Ovary (tissue), 9 donors: ENCODE results near the gene APBB2. TPM values are rescaled to one million over a fixed set of nuclear protein-coding genes. Genes with fewer than 3 reads are reported as not detected.

Experiments used
- DNase-seq, 5 donors: peaks; one replicate each; pipeline ENCODE4 v3.0.0-alpha.2; 2019 to 2020
- H3K27ac ChIP-seq, 2 donors: fragments of 200-600 bp; one replicate each; pipeline versions ENCODE4 v1.5.1 to v1.8.0; 2019 to 2022
- H3K27me3 ChIP-seq: fragments of 200-600 bp; one replicate; pipeline ENCODE4 v1.8.0; 2022
- H3K36me3 ChIP-seq: fragments of 200-600 bp; sonication (generic); one replicate; pipeline ENCODE4 v1.5.1; 2019
- H3K4me1 ChIP-seq: one replicate; pipeline ENCODE4 v1.8.1; 2013; ENCODE audit warnings: mild to moderate bottlenecking, moderate library complexity; ENCODE audit not compliant: insufficient read depth
- H3K4me3 ChIP-seq: fragments of 200-600 bp; sonication (generic); one replicate; pipeline ENCODE4 v1.5.1; 2017
- H3K9me3 ChIP-seq, 2 donors: fragments of 200-600 bp in 1 of 2; sonication (generic) in 1 of 2; one replicate each; pipeline versions ENCODE4 v1.5.1 to v1.8.1; 2013 to 2019; ENCODE audit warnings: mild to moderate bottlenecking in 1 of 2, moderate library complexity in 1 of 2
- EP300 ChIP-seq: sonication (generic); formaldehyde crosslinking; IDR thresholded peaks from one replicate; pipeline ENCODE4 v1.6.1; 2017; ENCODE audit warnings: antibody characterized with exemption
- POLR2A ChIP-seq: fragments of 450-650 bp; IDR thresholded peaks from one replicate; pipeline ENCODE4 v1.6.1; 2017; ENCODE audit warnings: antibody characterized with exemption, mild to moderate bottlenecking, moderate library complexity
- WGBS, 3 donors: extraction: QIAGEN DNeasy Blood & Tissue Kit in 1 of 3; methylation state at CpG; one replicate each; pipeline versions ENCODE4 v1.1.5 to v1.1.7; 2013 to 2017; 5-methylcytosine and 5-hydroxymethylcytosine counted together
- intact Hi-C, 4 donors: fragments of 100-400 bp; cut with DNase I; formaldehyde crosslinking; loops; one replicate each; pipeline versions ENCODE4 v1.11.0 to v1.15.1; 2022 to 2023
- polyA plus RNA-seq, 2 donors: library from polyadenylated mRNA; stranded (reverse); fragments of 200-250 nt in 1 of 2; fragments of 350-450 nt in 1 of 2; fragmentation: Illumina TruSeq in 1 of 2; extraction: RNeasy Lipid Tissue Mini Kit (QIAGEN cat#74804) in 1 of 2; gene quantifications; one replicate each; pipeline ENCODE4 v1.2.3, GENCODE V29; 2013 to 2014
- total RNA-seq, 7 donors: library from RNA; depleted of rRNA in 2 of 7; stranded (reverse); fragments of >200 nt in 2 of 7; fragmentation: NEBNext Ultra II Directional in 3 of 7; extraction: Animal tissue kit (Norgen Biotek cat#: 25700) in 3 of 7; gene quantifications; one replicate each; pipeline versions ENCODE4 v1.1.0 to v1.2.4, GENCODE V29; 2016 to 2023
- TF ChIP-seq, protein P1 (sequence below), 3 donors: fragments of 450-650 bp in 2 of 3; fragments of 200-600 bp in 1 of 3; IDR thresholded peaks; one replicate each; pipeline versions ENCODE4 v1.5.1 to v1.8.0; 2016 to 2022; ENCODE audit warnings: antibody characterized with exemption in 3 of 3, mild to moderate bottlenecking in 1 of 3
- donor health status: DM: no; HTN: no; CAD: no; lungs with moderate emphysema.
- donor health status: DM: no; HTN: no; CAD: no.
- donor health status: Bipolar disorder and iron deficiency.
- donor health status: DM: yes; HTN: yes; CAD: no.
- donor health status: DM: no; HTN: no; CAD: no.
- donor health status: DM: yes; HTN: yes; CAD: no.

The APBB2 gene
- total and polyA plus RNA-seq, 9 donors: 30.9 to 163 (median 80.1) TPM

DNA sequence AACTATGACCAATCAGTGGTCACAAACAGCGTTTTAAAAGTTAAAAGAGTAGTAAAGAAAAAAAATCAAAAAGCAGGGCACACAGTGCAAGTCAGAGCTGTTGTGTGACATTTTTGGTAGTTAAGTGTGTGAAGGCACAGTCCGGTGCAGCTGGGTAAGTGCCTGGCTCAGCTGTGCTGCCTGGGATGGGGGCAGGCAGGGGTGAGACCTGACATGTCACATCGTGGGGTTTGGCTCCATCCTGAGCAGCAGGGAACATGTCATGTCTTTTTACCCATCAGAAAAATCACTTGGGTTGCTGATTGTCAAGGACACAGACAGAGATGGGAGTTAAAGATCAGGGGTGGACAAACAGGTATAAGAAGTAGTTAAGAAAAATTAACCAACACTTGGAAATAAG is 339.4 kb downstream of the APBB2 start:
- Histone ChIP-seq H3K36me3 (no peaks in the 10 kb centered on the region), H3K4me1 (no peaks in the 10 kb centered on the region), H3K4me3 (no peak overlapping the region), H3K27me3 (no peaks in the 10 kb centered on the region), H3K9me3 (no peaks in the 10 kb centered on the region), H3K27ac (no peak overlapping the region)
- 63 to 73% (median 70%) methylated on average over 3 of the region's 3 CpGs for whole genome bisulfite sequencing, 3 donors
- TF ChIP-seq, protein P1, sequence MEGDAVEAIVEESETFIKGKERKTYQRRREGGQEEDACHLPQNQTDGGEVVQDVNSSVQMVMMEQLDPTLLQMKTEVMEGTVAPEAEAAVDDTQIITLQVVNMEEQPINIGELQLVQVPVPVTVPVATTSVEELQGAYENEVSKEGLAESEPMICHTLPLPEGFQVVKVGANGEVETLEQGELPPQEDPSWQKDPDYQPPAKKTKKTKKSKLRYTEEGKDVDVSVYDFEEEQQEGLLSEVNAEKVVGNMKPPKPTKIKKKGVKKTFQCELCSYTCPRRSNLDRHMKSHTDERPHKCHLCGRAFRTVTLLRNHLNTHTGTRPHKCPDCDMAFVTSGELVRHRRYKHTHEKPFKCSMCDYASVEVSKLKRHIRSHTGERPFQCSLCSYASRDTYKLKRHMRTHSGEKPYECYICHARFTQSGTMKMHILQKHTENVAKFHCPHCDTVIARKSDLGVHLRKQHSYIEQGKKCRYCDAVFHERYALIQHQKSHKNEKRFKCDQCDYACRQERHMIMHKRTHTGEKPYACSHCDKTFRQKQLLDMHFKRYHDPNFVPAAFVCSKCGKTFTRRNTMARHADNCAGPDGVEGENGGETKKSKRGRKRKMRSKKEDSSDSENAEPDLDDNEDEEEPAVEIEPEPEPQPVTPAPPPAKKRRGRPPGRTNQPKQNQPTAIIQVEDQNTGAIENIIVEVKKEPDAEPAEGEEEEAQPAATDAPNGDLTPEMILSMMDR (IDR thresholded peaks at IDR 0.05): no peak
- TF ChIP-seq EP300 (no peak), POLR2A (no peak)
- DNase-seq: no peak
- intact Hi-C loops: no loop called here

DNA sequence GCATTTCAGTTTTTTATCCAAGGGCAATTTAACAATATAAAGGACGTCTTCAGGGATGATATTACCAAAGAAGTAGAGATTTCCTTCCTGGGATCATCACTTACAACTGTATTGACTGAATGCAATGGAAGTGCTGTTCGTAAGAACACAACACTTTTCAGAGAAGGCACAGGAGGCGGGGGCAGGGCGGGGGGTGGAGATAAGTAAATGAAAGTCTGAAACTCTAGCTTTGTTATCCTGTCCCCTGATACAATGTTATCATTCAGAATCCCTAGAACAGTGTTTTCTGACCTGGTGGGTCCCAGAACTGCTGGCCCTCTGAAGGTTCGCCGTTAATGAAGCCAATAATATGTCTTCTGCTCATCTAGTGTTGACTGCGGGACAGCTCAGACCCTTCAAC is 340.0 kb downstream of the APBB2 start:
- intact Hi-C loops: no loop called here
- TF ChIP-seq EP300 (no peak), POLR2A (no peak)
- TF ChIP-seq, protein P1 (IDR thresholded peaks at IDR 0.05): no peak
- H3K36me3 ChIP-seq: no peaks in the 10 kb centered on the region
- H3K9me3 ChIP-seq: no peaks in the 10 kb centered on the region
- H3K4me1 ChIP-seq: no peaks in the 10 kb centered on the region
- DNase-seq: no peak
- H3K4me3 ChIP-seq: no peak overlapping the region
- WGBS, 3 donors: 90 to 95% (median 92%) methylated on average over 7 of the region's 7 CpGs
- H3K27ac ChIP-seq: no peak overlapping the region
- no peaks in the 10 kb centered on the region for H3K27me3 ChIP-seq

DNA sequence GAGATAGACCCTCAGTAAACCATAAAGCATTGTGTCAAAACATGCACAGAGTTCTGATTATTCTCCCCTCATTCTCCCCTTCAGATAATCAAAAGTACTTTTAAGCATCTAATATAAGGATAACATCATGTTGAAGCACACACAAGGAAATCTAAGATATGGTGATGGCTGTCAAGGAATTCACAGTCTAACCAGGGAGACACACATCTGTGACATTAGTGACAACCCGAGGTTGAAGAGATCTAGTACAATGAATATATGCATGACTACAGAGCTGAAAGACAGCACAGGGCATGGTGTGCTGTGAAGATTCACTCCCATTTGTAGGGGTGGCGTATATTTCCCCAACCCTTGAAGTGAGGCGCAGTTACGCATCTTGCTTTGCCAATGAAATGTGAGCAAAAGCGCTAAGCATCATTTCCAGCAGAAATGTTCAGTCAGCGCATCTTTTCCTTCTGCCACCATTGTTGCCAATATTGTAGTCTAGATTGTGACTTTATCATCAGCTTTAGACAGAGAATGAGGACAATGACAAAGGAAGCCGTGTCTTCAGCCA is 342.6 kb downstream of the APBB2 start:
- DNase-seq: no peak
- 89 to 98% (median 97%) methylated on average over 7 of the region's 7 CpGs for WGBS, 3 donors
- TF ChIP-seq POLR2A (no peak), EP300 (no peak)
- TF ChIP-seq, protein P1 (IDR thresholded peaks at IDR 0.05): no peak
- no peak overlapping the region for H3K4me3 ChIP-seq
- no peaks in the 10 kb centered on the region for H3K27me3 ChIP-seq
- no peaks in the 10 kb centered on the region for H3K36me3 ChIP-seq
- H3K4me1 ChIP-seq: no peaks in the 10 kb centered on the region
- intact Hi-C loops: no loop called here
- no peaks in the 10 kb centered on the region for H3K9me3 ChIP-seq
- no peak overlapping the region for H3K27ac ChIP-seq

DNA sequence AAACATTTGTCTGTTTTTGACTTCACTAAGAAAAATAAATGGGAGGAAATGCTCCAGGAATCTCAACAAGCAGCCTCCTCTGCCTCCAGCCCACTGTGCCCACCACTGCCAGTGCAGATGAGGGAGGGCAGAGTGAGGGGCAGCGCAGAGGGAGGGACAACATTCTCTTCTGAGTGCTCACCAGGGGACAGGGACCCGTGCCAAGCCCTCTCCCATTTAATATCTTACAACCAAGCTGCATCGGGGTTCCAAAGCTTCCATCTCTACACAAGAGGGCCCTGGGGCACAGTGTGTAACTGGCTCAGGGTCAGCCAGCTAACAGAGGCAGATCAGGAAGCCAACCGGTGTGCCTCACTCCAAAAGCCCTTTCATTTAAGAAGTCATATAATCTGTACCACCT is 344.2 kb downstream of the APBB2 start:
- no peak for DNase-seq
- intact Hi-C loops: no loop called here
- H3K27ac ChIP-seq: no peak overlapping the region
- no peak overlapping the region for H3K4me3 ChIP-seq
- WGBS, 3 donors: 50 to 61% (median 52%) methylated on average over 4 of the region's 4 CpGs
- TF ChIP-seq POLR2A (no peak), EP300 (no peak)
- TF ChIP-seq, protein P1 (IDR thresholded peaks at IDR 0.05): no peak
- no peaks in the 10 kb centered on the region for H3K4me1 ChIP-seq
- no peaks in the 10 kb centered on the region for H3K36me3 ChIP-seq
- no peaks in the 10 kb centered on the region for H3K9me3 ChIP-seq
- H3K27me3 ChIP-seq: no peaks in the 10 kb centered on the region
